GM21526 (cell line): Measurements from ENCODE around the gene TMEM109.
"Not testable (repeated sequence)": the region's sequence is repeated elsewhere in the genome, so short reads cannot be mapped to it uniquely, and the experiment has no call there.

Experiments
- ATAC-seq: cut with Tn5 transposase; IDR thresholded peaks from one replicate; pipeline ENCODE4 v1.9.1; 2021; ENCODE audit warnings: moderate library complexity; ENCODE audit not compliant: unreplicated experiment, low FRiP score

Gene TMEM109

DNA sequence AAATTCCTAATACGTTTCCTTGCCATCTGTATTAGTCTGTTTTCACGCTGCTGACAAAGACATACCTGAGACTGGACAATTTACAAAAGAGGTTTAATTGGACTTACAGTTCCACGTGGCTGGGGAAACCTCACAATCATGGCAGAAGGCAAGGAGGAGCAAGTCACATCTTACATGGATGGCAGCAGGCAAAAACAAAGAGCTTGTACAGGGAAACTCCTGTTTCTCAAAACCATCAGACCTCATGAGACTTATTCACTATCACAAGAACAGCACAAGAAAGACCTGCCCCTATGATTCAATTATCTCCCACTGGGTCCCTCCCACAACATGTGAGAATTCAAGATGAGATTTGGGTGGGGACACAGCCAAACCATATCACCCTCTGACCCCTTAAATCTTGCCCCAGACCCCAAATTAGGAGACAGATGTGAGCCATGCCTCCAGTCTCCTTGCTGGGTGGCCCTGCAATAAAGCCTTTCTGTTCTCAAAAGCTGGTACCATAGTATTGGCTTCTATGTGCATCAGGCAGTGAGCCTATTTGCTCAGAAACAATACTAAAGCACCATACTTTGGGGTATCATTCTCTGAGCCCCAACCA is 4.2 kb upstream of the TMEM109 start:
- ATAC-seq = not testable (repeated sequence)

DNA sequence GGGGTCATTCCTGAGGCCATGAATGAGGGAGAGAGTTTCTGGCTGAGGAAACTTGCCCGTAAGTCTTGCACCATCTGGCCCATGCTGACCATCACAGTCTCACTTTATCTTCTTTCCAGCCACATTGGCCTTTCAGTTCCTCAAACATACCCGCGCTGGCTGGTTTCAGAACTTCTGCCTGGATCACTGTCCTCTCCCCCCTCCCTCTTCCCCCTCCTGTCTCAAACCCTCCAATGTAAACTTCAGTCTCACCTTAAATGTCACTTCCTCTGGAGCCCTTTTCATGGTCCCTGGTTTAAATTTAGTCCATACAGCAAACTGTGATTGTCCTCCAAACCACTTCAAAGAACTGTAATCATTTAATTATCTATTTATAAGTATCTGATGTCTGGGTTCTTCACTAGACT is 3.7 kb upstream of the TMEM109 start:
- peak; percentile 34 for ATAC-seq

DNA sequence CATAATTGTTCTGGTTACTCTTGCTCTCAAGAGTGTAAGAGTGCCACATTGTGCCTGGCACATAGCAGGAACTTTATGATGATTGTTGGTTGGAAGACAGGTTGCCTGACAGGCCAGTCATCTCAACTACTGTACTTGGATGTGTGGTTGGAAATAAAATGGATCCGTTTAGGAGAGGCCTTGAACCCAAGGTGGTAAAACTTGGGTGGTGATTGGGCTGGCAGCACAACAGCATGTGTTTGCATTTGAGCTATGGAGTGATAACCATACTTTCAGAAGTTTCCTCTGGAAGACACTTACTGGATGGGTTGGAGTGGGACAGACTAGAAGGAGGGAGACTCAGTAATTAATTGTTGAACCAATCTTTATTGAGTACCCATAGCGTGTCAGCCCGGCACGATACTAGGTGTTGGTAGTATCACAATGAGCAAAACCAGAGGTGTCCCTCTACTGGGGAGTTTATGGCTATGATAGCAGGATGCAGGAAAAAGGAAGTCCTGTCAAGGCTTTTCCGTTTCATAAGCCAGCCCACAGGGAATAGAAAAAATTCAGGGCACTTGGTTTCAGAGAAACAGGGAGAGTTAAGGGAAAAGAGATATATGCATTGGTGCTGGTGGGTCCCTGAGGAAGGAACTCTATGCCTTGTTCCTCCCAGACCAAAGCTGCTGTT is 3.1 kb upstream of the TMEM109 start:
- no peak for ATAC-seq

DNA sequence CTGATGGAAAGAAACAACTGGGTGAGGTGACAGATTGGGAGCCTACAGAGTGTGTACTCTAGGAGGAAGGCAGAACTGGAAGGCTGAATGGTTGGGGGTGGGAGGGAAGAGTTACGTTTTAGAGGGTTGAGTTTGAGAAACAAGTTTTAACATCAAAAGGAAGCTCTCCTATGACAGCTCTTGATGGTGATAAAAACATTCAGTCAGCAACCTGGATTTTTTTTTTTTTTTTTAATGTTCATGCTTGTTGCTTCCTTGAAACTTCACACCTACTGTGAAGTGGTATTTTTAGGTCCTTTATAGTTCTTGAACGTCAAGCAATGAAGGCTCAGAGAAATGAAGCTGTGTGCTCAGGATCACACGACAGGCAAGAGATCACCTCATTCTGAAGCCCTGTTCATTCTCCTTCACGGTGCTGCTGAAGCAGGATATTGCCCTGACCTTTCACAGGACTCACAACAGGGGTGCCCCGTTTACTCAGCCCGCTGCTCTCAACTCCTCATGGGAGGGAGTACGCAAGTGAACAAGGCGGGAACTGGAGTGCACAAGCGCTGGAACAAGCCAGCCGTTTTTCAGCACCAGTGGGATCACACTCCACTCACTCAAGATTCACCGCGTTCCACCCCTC is 1.6 kb upstream of the TMEM109 start:
- no peak for ATAC-seq

DNA sequence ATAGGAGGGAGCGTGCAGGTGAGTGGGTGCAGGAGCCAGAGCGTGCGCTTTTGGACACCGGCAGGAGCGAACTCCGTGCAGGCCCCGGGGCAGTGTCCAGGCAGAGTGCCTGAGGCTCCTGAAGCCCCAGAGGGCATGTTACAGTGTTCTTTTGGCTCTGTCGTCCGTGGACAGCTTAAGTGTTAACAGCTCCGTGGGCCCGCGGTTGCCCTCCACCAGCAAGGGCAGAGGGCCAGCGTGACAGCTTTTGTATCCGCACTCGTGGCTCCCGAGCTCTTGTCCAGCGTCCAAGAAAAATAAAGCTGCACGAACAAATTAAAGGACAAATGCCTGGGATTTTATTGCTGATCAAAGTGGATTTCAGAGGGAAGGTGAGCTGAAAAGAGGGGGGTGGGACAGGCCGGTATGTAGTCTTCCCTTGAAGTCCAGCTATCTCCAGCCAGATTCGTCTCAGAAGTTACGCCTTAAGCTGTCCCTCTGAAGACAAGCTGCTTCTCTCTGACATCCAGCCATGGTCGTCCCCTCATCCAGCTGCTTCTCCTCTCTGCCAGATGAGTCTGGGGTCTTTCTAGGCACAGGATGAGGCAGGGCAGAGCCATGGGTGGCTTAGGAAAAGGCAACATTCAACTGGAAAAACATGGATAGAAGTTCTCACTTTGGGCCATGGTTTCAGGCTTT is 968 bp upstream of the TMEM109 start:
- no peak for ATAC-seq

DNA sequence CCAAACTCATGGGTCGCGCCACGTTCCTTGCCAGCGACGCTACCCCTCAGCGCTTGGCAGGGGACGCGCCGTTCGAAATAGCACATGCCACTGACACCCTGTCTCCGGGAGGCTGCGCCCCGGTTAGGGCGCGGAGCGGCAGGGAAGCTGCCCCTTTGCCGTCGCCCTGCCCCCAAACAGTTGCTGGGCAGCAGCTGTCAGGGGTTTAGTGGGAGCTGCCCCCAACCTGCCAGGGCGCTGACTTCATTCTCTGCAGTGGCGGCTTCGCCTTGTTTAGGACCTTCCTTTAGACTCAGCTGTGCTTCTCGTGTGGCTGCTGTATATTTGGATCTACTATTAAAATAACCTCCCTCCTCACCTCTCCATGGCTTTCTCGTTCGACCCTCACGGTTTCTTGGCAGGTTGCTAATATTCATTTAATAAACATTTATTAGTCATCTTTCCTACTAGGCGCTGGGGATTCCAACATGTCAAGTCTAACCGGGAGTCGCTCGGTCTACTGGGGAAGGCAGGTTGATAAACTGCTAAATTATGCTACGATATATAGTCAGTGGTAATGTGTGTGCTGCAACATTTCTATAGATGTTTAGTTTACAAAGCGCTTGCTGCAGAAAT is 782 bp downstream of the TMEM109 start:
- no peak for ATAC-seq

DNA sequence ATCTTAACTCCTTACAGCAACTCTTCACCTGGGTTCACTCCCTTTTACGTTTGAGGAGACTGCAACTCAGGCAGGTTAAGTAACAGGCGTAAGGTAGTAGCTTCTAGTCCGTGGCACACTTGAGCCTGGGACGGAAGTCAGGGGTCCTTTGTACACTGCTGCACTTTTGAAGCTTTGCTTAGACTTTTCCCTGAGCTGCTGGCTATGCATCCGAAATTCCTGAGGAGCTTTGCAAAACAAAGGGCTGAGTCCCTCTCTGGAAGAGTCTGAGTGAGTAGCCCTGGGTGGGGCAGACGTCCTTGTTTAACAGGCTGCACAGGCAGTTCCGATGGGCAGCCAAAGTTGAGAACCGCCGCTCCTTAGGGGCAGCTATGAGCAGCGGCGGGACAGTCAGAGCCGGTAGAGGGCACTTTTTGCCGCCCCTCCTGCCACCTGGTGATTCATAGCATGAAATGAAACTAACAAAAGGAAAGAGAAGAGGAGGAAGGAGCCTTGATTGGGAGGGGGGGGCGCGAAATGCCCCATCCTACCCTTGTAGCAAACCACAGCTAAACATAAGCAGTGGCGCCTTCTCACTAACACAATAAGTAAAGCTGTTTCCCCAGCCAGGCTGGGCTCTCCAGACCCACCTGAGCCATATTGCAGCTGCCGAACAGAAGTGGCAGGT is 1.4 kb downstream of the TMEM109 start:
- peak; percentile 35 for ATAC-seq

DNA sequence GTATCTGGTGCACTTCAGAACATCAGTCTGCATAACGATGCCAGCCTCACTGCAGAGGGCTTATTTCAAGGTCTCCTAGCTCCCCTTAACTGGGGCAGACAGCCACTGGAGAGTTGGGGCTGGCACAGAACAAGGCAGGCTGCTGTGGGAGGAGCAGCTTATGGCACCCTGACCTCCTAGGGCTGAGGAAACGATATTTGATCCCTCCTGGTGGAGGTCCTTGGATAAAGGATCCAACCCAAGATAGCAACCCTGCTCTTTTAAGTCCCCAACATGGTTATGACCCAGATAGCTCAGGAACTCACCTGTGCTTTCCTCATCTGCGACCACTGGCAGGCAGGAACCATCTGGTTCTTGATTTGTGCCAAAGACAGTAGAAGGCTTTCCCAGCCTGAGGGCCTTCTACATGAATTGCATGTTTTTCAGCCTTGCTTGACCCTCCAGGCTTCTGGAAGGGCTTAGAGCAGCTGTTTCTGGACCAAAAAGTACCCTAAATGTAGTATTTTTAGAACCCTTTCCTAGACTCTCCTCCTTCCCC is 2.8 kb downstream of the TMEM109 start:
- ATAC-seq = no peak

DNA sequence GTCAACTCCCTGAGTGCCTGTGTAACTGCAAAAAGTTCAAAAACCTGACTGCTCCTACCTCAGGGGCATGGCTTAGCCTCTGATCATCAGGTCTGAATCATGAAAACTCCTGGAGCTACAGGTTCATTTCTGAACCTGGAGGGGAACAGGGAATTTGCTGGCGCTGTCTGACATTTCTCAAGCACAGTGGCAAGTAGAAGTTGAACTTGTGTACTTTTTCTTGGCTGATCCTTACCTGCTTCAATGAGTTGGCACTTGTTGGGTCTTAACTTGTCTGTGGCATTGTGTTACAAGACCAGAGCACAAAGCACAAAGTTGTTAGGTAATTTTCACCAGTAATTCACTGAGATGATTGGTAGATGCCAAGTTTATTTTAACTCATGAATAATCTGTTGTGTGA is 3.3 kb downstream of the TMEM109 start:
- no peak for ATAC-seq

DNA sequence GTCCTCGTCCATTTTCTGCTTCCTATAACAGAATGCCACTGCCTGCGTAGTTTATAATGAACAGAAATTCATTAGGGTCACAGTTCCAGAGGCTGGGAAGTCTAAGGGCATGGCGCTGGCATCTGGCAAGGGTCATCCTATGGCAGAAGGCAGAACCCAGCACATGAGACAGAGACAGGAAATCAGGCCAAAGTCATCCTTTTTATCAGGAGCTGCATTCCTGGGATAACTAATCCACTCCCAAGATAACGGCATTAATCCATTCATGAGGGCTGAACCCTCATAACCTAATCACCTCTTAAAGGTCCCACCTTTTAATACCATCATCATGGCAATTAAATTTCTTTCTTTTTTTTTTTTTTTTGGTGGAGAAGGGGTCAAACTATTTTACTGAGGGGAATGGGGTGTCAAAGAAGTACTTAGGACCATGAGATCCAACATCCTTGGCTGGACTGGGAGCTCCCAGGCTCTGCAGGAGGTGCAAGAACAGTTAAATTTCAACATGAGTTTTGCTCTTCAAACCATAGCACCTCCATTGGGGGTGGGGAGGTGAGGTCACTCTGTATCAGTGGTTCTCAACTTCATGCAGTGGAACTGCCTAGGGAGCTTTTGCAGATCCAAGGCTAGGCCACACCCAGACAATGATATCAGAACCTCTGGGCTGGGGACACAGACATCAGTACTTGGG is 4.4 kb downstream of the TMEM109 start:
- no peak for ATAC-seq

DNA sequence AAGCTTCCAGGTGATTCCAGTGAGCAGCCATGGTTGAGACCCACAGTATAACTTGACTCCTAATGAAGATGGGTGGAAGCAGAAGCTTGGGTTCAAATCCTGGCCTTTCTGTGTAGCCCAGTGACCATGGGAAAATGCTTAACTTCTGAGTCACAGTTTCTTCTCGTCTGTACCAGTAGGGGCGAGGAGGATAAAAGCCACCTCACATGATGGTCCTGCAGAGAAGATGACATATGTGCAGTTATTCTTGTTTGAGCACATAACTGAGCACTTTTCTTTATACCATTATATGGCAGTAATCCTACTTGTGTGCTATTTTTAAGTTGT is 4.9 kb downstream of the TMEM109 start:
- ATAC-seq = no peak

DNA sequence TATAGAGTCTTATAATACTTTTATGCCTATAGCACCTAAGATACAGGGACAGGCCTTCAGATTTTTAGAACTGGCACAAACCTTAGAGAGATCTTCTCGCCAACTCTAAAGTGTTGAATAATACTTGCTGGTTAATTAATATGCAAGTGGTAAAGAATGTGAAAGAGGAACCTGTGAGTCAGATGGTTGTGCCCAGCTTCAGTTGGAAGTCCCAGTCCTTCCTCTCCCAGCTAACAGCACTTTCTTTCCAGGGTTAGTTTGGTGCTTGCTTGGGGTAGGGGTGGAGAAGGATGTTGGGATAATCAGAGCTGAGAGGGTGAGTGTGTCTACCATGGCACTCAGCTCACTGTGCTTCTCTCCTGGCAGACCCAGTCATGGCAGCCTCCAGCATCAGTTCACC is 5.4 kb downstream of the TMEM109 start:
- ATAC-seq = no peak

DNA sequence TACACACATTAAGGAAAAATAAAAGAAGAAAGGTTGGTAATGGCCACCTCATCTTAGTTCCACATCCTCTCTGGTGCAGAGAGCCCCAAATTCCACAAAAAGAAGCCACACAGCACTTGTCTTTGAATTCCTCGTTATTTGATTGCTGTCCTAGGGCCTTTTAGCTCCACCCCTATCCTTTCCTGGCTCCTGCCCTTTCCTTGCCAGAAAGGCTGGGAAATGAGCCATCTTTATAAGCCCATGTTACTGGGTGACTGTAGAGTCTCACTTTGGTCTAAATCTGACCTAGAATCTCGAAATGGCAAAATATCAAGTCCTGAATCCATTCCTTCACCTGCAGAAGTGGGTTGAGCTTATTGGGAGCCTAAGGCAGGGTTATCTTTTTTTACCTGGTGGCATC is 6.0 kb downstream of the TMEM109 start:
- ATAC-seq = no peak

DNA sequence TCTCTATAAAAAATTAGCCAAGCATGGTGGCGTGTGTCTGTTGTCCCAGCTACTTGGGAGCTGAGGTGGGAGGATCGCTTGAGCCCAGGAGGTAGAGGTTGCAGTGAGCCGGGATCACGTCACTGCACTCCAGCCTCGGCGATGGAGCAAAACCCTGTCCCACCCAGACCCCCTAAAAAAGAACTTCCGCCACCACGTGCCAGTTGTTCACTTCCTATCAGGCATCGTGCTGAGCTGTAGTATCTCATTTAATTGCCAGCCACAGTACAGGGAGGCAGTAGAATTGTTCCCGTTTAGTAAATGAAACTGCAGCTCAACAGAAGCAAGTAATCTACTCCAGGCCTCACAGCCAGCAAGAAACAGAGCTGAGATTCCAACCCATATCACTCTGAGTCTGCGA is 7.3 kb downstream of the TMEM109 start:
- no peak for ATAC-seq

DNA sequence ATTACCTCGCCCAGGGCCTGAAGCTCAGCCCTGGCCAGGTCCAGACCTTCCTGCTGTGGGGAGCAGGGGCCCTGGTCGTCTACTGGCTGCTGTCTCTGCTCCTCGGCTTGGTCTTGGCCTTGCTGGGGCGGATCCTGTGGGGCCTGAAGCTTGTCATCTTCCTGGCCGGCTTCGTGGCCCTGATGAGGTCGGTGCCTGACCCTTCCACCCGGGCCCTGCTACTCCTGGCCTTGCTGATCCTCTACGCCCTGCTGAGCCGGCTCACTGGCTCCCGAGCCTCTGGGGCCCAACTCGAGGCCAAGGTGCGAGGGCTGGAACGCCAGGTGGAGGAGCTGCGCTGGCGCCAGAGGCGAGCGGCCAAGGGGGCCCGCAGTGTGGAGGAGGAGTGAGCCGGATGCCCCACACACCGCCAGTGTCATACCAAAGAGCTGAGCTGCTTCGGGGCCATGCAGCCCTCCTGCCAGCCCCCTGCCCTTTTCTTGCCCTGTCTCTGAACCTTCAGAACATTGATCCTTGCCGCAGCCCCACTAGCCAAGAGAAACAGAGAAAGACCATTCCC is 7.9 kb downstream of the TMEM109 start:
- no peak for ATAC-seq

DNA sequence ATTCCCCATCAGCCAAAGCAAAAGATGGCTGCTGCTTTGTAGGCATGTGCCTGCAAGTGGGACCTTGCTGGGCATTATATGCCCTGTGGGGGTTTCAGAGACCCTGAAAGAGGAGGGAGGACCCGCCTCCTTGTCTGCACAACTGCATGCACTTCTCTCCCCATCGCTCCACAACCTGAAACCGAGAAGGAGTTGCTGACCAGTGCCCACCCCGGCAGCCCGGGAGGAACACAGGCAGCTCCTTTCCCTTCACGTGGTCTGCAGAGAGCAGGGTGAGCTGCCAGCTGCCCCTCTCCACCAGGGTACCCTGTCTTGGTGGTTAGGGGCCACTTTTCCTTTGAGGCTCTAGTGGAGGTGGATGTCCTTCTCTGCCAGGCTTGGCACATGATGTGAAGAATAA is 8.9 kb downstream of the TMEM109 start:
- no peak for ATAC-seq

DNA sequence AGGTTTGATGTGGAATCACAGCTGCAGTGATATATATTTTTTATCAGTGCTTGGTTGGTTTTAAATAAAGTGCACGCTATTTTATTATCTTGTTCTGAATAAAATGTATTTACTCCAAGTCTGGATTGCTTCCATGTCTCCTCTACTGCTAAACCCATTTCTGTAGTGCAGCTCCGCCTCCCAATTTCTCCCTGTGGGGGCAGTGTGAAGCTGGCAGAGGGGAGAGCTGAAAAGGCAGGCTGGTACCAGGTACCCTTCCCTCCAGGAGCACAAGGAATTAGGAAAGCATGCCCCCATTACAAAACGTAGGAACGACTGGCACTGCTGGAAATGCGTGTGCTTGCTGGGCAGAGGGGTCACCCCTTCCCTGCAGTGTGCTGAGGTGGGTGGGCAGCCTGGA is 9.4 kb downstream of the TMEM109 start:
- ATAC-seq = no peak

DNA sequence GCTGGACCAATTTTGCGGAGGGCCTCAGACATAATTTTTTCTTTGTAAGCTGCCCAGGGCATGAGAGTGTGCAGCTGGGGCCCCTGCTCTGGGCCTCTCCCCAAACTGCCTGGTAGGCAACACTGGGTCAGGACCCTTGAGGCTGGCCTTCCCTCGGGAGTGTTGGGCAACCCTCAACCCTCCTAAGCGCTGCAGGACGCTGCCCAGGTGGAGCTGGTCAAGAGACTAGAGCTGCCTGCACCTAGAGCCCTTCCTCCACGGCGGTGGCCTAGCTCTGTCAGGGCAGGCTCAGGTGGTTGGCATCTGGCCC is 9.8 kb downstream of the TMEM109 start:
- ATAC-seq = no peak

DNA sequence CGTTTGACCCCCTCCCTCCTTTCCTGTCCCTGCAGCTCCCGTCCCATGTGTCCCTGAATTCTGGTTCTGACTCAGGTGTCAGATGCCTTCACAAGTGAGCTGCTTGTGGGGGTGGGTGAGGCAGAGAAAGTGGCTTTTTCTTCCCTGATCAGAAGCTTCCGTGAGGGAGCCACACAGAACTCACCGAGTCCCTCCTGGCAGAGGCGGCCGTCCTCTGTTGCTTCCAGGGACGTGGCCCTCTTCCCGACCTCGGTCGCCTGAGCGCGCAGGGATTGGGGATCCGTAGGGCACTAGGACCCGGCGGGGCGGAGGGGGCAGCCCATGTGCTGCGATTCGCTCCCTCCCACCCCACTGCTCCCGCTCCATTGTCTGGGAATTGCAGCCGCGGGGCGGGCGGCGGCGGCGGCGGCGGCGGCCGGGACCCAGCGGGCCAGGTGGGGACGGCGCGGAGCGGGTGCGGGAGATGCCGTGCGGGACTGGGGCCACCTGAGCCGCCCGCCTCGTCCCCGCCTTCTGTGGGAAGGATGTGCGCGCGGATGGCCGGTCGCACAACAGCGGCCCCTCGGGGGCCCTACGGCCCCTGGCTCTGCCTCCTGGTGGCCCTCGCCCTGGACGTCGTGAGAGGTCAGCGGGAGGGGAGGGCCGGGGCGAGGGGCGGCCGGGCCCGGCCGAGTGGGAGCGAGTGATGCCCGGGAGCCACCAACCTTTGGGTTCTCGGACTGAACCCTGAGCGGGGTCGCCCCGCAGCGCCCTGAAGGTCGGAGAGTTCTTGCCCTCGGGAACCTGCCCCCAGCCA is 10.3 kb downstream of the TMEM109 start, which contains the start of gene TMEM132A:
Gene TMEM132A, plus strand, starts transcription at position 351 of the 796 bp plus-strand sequence. Its CDS starts 174 bp downstream, at position 525.
- ATAC-seq = no peak
